ENCODE measurements around the gene C11orf54.

GRCh38 chr11:93783765-93784144 is 42.3 kb downstream of the C11orf54 start:
- TF ChIP-seq CTCF (IDR thresholded peaks at IDR 0.05; ENCODE audit: low read depth, low read length) (no peak), MAX (IDR thresholded peaks at IDR 0.05; ENCODE audit: low read depth, low read length) (no peak)

Measured in NB4 (cell line).